Parathyroid adenoma (tissue), 2 donors: ENCODE data around the gene HIF3A.

ENCODE experiments used
- H2AFZ ChIP-seq: fragments of 300-600 bp; sonication (generic); one replicate; pipeline ENCODE4 v1.7.0; 2017; ENCODE audit warnings: antibody characterized with exemption, mild to moderate bottlenecking
- H3K27ac ChIP-seq: fragments of 300-600 bp; sonication (generic); one replicate; pipeline ENCODE4 v1.7.0; 2017
- H3K27me3 ChIP-seq: fragments of 300-600 bp; sonication (generic); one replicate; pipeline ENCODE4 v1.7.0; 2017; ENCODE audit warnings: low read length; ENCODE audit not compliant: control insufficient read depth, insufficient read depth
- H3K36me3 ChIP-seq: fragments of 300-600 bp; sonication (generic); one replicate; pipeline ENCODE4 v1.7.0; 2017; ENCODE audit warnings: low read length; ENCODE audit not compliant: control insufficient read depth, insufficient read depth
- H3K4me1 ChIP-seq: fragments of 300-600 bp; sonication (generic); one replicate; pipeline ENCODE4 v1.7.0; 2017; ENCODE audit warnings: control low read depth
- H3K4me2 ChIP-seq: fragments of 300-600 bp; sonication (generic); one replicate; pipeline ENCODE4 v1.7.0; 2017; ENCODE audit warnings: low read length
- H3K4me3 ChIP-seq: fragments of 300-600 bp; sonication (generic); one replicate; pipeline ENCODE4 v1.7.0; 2017; ENCODE audit warnings: low read depth, low read length
- H3K79me2 ChIP-seq: fragments of 300-600 bp; sonication (generic); one replicate; pipeline ENCODE4 v1.7.0; 2017; ENCODE audit warnings: control low read depth
- H3K9ac ChIP-seq: fragments of 300-600 bp; sonication (generic); one replicate; pipeline ENCODE4 v1.7.0; 2017; ENCODE audit warnings: mild to moderate bottlenecking
- H3K9me3 ChIP-seq: fragments of 300-600 bp; sonication (generic); one replicate; pipeline ENCODE4 v1.7.0; 2017; ENCODE audit warnings: low read length; ENCODE audit not compliant: control insufficient read depth
- TF ChIP-seq, protein P1 (sequence below): fragments of 300-600 bp; sonication (generic); IDR thresholded peaks from one replicate; pipeline ENCODE4 v1.7.0; 2017; ENCODE audit warnings: antibody characterized with exemption, mild to moderate bottlenecking
- donor health status: primary hyperparathyroidism.

The HIF3A gene

GRCh38 chr19:46387713-46388130, 90.9 kb downstream of the HIF3A start:
- H3K27me3 ChIP-seq, result no peaks in the 10 kb centered on the region
- H3K4me3 ChIP-seq, result no peak overlapping the region
- TF ChIP-seq, protein P1, sequence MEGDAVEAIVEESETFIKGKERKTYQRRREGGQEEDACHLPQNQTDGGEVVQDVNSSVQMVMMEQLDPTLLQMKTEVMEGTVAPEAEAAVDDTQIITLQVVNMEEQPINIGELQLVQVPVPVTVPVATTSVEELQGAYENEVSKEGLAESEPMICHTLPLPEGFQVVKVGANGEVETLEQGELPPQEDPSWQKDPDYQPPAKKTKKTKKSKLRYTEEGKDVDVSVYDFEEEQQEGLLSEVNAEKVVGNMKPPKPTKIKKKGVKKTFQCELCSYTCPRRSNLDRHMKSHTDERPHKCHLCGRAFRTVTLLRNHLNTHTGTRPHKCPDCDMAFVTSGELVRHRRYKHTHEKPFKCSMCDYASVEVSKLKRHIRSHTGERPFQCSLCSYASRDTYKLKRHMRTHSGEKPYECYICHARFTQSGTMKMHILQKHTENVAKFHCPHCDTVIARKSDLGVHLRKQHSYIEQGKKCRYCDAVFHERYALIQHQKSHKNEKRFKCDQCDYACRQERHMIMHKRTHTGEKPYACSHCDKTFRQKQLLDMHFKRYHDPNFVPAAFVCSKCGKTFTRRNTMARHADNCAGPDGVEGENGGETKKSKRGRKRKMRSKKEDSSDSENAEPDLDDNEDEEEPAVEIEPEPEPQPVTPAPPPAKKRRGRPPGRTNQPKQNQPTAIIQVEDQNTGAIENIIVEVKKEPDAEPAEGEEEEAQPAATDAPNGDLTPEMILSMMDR, result no peak
- no peak overlapping the region for H3K9ac ChIP-seq
- no peaks in the 10 kb centered on the region for H3K36me3 ChIP-seq
- peaks cover 7% of the 10 kb centered on the region for H3K79me2 ChIP-seq
- H3K4me1 ChIP-seq, result no peaks in the 10 kb centered on the region
- H2AFZ ChIP-seq, result no peak overlapping the region
- H3K9me3 ChIP-seq, result no peaks in the 10 kb centered on the region
- no peak overlapping the region for H3K4me2 ChIP-seq
- H3K27ac ChIP-seq, result no peak overlapping the region

GRCh38 chr19:46388311-46389095, 91.7 kb downstream of the HIF3A start:
- no peaks in the 10 kb centered on the region for H3K27me3 ChIP-seq
- H3K4me3 ChIP-seq, result no peak overlapping the region
- no peak overlapping the region for H3K4me2 ChIP-seq
- H3K4me1 ChIP-seq, result no peaks in the 10 kb centered on the region
- H3K27ac ChIP-seq, result no peak overlapping the region
- TF ChIP-seq, protein P1, result no peak
- no peaks in the 10 kb centered on the region for H3K9me3 ChIP-seq
- H3K79me2 ChIP-seq, result peaks cover 7% of the 10 kb centered on the region
- H3K36me3 ChIP-seq, result no peaks in the 10 kb centered on the region
- no peak overlapping the region for H2AFZ ChIP-seq
- no peak overlapping the region for H3K9ac ChIP-seq

DNA sequence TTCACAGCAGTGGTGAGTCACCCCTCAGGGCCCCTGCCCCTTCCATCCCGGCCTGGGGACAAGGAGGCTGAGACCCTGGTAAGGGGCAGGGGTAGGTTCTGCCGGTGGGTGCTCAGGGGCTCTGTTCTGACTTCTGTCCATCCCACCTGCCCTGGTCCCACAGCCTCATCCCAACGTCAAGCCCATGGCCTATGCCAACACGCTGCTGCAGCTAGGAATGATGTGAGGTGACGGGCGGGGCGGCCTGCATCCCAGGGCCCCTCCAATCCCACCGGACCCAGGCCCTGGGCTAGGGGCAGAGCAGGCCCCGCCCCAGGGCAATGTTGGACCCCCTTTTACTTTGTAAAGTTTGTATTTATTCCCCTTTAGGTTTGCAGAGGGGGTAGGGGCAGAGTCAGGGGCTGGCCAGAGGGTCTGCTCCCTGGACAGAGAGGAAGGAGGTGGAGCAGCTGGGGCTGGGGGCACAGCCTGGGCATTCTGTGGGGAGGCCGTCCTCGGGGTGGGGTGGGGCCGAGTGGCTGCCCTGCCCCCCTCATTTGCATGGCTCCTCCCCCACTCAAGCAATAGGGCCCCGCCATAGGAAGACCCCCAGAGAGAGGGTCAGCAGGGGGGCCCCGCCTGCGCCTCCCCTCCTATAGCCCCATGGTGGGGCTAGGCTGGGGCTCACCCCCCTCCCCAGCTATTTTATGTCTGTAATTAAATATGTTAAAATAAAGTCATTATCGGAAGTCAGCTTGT, 93.4 kb downstream of the HIF3A start:
- Histone ChIP-seq H3K4me1 (no peaks in the 10 kb centered on the region), H3K27me3 (no peaks in the 10 kb centered on the region), H3K36me3 (no peaks in the 10 kb centered on the region), H3K27ac (no peak overlapping the region), H3K9ac (no peak overlapping the region), H3K4me3 (no peak overlapping the region), H2AFZ (no peak overlapping the region), H3K4me2 (no peak overlapping the region), H3K79me2 (no peaks in the 10 kb centered on the region), H3K9me3 (no peaks in the 10 kb centered on the region)
- TF ChIP-seq, protein P1, result no peak

GRCh38 chr19:46390866-46391265, 94.0 kb downstream of the HIF3A start:
- Histone ChIP-seq H3K79me2 (no peaks in the 10 kb centered on the region), H3K27me3 (no peaks in the 10 kb centered on the region), H3K9me3 (no peaks in the 10 kb centered on the region), H3K9ac (no peak overlapping the region), H2AFZ (no peak overlapping the region), H3K4me1 (no peaks in the 10 kb centered on the region), H3K27ac (no peak overlapping the region), H3K36me3 (no peaks in the 10 kb centered on the region), H3K4me2 (no peak overlapping the region), H3K4me3 (no peak overlapping the region)
- TF ChIP-seq, protein P1, result no peak
